Calu3 (cell line): ENCODE measurements around the gene KBTBD12. TPM values are rescaled to one million over a fixed set of nuclear protein-coding genes. Genes with fewer than 3 reads are reported as not detected.

Source experiments
- BruUV-seq: library from RNA; stranded (reverse); fragments of 400-500 nt; replicated peaks from 2 replicates; lab custom pipeline; 2021; lab: Mats Ljungman, UMichigan
- CTCF ChIA-PET: fragments of 300-600 bp; sonication (Branson Sonifier 250); formaldehyde crosslinking; loops from one replicate; lab custom pipeline; 2022; ENCODE audit warnings: antibody characterized with exemption; lab: Charles Lee
- DNase-seq: peaks from one replicate; pipeline ENCODE4 v3.0.0; 2022
- H3K27ac Mint-ChIP-seq: one replicate; pipeline ENCODE4 v1.8.0; 2022; ENCODE audit warnings: mixed read lengths; ENCODE audit not compliant: unreplicated experiment
- H3K27me3 Mint-ChIP-seq: one replicate; pipeline ENCODE4 v1.8.0; 2022; ENCODE audit warnings: mixed read lengths; ENCODE audit not compliant: unreplicated experiment
- H3K36me3 Mint-ChIP-seq: one replicate; pipeline ENCODE4 v1.8.0; 2022; ENCODE audit warnings: mild to moderate bottlenecking, moderate library complexity, mixed read lengths; ENCODE audit not compliant: insufficient read depth, unreplicated experiment
- H3K4me1 Mint-ChIP-seq: one replicate; pipeline ENCODE4 v1.8.0; 2022; ENCODE audit warnings: mild to moderate bottlenecking, low read depth, mixed read lengths; ENCODE audit not compliant: unreplicated experiment
- H3K4me3 Mint-ChIP-seq: one replicate; pipeline ENCODE4 v1.8.0; 2022; ENCODE audit warnings: mild to moderate bottlenecking, low read depth, moderate library complexity, mixed read lengths; ENCODE audit not compliant: unreplicated experiment
- H3K9me3 Mint-ChIP-seq: one replicate; pipeline ENCODE4 v1.8.0; 2022; ENCODE audit warnings: low read depth, mixed read lengths; ENCODE audit not compliant: unreplicated experiment
- intact Hi-C: fragments of 100-400 bp; cut with micrococcal nuclease; formaldehyde crosslinking; loops from one replicate; pipeline ENCODE4 v1.10.0; 2022; ENCODE audit not compliant: unreplicated experiment
- total RNA-seq: library from RNA; stranded (reverse); gene quantifications from 2 replicates; pipeline ENCODE4 v1.2.3, GENCODE V29; 2022
- TF ChIP-seq, protein P1 (sequence below): fragments of 200-600 bp; IDR thresholded peaks from one replicate; pipeline ENCODE4 v1.8.0; 2022; ENCODE audit warnings: antibody characterized with exemption; ENCODE audit not compliant: unreplicated experiment

The KBTBD12 gene
- total RNA-seq, 1 experiment from 2014 or later = 0.07 TPM

DNA sequence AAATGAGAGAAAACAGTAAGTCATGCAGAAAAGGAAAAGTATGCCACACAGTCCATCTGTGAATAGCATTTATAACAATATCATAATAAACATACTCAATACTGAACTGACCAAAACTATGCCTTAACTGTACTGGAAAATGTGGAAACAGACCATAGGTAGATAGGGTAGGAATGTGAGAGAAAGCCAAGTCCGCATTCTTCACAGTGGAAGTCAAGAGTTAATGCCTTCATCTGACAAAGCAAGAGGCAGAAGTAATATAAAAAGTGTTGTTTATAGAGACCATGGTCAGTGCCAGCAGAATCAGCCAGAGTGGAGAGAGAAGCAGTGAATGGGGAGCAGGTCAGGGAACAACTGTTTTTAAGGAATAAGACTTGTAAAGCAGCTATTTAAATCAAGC is 52.3 kb downstream of the KBTBD12 start:
- no peaks in the 10 kb centered on the region for H3K9me3 Mint-ChIP-seq
- no peak overlapping the region for H3K27ac Mint-ChIP-seq
- no peak for DNase-seq
- peaks cover 2% of the 10 kb centered on the region for H3K4me1 Mint-ChIP-seq
- no TSS peak for BruUV-seq
- TF ChIP-seq, protein P1, sequence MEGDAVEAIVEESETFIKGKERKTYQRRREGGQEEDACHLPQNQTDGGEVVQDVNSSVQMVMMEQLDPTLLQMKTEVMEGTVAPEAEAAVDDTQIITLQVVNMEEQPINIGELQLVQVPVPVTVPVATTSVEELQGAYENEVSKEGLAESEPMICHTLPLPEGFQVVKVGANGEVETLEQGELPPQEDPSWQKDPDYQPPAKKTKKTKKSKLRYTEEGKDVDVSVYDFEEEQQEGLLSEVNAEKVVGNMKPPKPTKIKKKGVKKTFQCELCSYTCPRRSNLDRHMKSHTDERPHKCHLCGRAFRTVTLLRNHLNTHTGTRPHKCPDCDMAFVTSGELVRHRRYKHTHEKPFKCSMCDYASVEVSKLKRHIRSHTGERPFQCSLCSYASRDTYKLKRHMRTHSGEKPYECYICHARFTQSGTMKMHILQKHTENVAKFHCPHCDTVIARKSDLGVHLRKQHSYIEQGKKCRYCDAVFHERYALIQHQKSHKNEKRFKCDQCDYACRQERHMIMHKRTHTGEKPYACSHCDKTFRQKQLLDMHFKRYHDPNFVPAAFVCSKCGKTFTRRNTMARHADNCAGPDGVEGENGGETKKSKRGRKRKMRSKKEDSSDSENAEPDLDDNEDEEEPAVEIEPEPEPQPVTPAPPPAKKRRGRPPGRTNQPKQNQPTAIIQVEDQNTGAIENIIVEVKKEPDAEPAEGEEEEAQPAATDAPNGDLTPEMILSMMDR = no peak
- intact Hi-C loops = no loop called here
- H3K36me3 Mint-ChIP-seq = no peaks in the 10 kb centered on the region
- peaks cover 64% of the 10 kb centered on the region for H3K27me3 Mint-ChIP-seq
- no peak overlapping the region for H3K4me3 Mint-ChIP-seq
- CTCF ChIA-PET = no interaction called here

DNA sequence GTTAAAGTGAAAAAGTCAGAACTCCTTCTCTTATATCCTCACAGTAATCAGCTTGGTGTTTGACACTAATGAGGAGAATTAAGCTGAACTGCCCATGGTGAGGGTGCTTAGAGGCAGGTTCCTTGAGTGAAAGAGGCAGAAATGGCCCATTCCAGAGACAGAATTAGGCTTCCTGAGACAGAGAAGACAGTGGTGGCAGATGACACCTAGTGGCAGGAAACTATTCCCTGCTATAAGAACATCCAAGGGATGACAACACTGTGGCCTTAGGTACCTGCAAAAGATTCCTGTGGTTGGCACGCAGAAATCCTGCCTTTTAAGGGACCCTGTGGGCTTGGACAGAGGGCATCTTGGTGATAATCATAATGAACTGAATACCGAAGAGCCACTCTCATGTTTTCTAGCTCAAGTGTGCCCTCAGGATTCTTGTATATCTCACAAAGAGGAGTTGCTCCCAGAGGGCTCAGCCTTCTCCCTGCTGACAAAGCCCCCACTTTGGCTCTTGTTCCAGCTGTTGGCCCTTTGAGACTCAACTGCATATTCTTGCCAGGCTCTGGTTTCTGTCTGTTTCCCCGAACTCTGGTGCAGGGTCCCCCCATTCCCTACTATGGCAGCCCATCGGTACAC is 56.0 kb downstream of the KBTBD12 start:
- CTCF ChIA-PET = interaction anchor here (0.7 to 1.9 kb wide), 4 partner anchors 10 to 287 kb away, joined by 3 to 5 read pairs (median 4); no protein-coding TSS in a partner anchor
- intact Hi-C loops = loop anchor here (1.0 to 5.0 kb wide), 5 partner anchors 119 to 396 kb away; no protein-coding TSS in a partner anchor
- TF ChIP-seq, protein P1 = peak; percentile 88
- BruUV-seq = no TSS peak
- Mint-ChIP-seq H3K9me3 (no peaks in the 10 kb centered on the region), H3K27me3 (peaks cover 92% of the 10 kb centered on the region), H3K4me3 (no peak overlapping the region), H3K4me1 (no peaks in the 10 kb centered on the region), H3K36me3 (no peaks in the 10 kb centered on the region), H3K27ac (no peak overlapping the region)
- peak; percentile 54 for DNase-seq

DNA sequence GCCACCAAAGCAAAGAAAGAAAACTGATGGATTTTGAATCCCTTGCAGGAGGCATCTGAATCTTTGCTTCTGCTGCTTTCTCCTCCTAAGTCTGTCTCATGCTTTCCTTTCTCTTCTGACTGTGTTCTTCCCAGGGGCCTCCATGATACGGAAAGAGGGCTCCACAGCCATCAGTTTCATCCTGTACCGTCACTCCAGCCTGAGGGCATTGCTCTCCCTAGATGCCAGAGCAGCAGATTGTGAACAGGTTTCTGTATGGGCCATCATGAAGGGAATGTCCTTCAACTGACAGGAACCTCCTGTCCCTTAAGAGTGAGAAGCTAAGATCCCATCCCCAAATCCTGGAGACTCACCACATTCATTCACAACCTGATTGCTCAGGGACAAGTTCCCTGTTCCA is 59.2 kb downstream of the KBTBD12 start:
- Mint-ChIP-seq H3K9me3 (no peaks in the 10 kb centered on the region), H3K27me3 (peaks cover 97% of the 10 kb centered on the region), H3K4me3 (no peak overlapping the region), H3K4me1 (no peaks in the 10 kb centered on the region), H3K36me3 (no peaks in the 10 kb centered on the region), H3K27ac (no peak overlapping the region)
- intact Hi-C loops = loop anchor here (5.0 kb wide), 2 partner anchors 122 to 142 kb away; no protein-coding TSS in a partner anchor
- no TSS peak for BruUV-seq
- no peak for DNase-seq
- CTCF ChIA-PET = interaction anchor here (1.4 kb wide), 1 partner anchor 12 kb away, joined by 3 read pairs; no protein-coding TSS in a partner anchor
- TF ChIP-seq, protein P1 = no peak

DNA sequence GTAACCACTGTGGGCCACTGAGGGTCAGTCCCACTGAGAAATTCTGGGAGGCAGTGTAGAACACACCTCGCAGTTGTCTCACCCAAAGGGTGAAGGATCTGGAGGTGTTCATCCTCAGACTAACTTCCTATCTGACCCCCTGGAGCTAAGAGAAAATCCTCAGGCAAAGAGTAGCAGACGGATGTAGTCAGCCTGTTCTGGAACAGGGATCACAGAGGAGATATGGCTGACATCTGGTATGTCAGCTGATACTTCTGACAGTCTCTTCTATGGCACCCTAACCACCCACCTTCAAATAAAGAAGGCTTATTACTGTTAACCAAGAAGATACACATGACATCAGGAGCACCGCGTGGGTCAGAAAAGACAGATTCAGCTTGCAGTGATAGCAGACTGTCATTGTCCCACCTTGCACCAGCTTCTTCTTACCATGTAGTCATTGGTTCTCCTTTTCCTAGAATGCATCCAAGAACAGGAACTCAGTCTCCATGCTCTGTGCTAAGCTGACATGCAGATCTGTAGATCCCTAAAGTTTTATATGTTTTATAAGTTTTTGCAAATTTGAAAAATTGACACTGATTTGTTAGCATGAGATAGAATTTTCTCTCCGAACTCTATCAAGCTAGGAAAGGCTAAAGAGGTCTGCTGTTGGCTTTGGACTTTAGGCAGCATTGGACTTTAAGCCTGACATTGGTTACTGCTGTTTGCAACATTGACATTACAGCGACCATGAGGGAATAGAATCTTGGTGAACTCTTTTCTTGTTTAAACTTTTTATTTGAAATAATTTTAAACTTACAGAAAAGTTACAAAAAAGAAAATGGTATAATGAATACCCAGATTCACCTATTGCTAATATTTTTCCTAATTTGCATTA is 60.4 kb downstream of the KBTBD12 start:
- Mint-ChIP-seq H3K36me3 (no peaks in the 10 kb centered on the region), H3K4me3 (no peak overlapping the region), H3K27me3 (peaks cover 88% of the 10 kb centered on the region), H3K27ac (no peak overlapping the region), H3K9me3 (no peaks in the 10 kb centered on the region), H3K4me1 (no peaks in the 10 kb centered on the region)
- BruUV-seq = no TSS peak
- intact Hi-C loops = no loop called here
- CTCF ChIA-PET = interaction anchor here (1.4 kb wide), 1 partner anchor 11 kb away, joined by 3 read pairs; no protein-coding TSS in a partner anchor
- TF ChIP-seq, protein P1 = no peak
- DNase-seq = no peak
